Measurements from ENCODE around the gene UPP2. TPM values are rescaled to one million over a fixed set of nuclear protein-coding genes. Genes with fewer than 3 reads are reported as not detected.
A peak's percentile ranks its signal among the peaks of the same experiment; 100 is the strongest.

UPP2 gene
- total and polyA plus RNA-seq, 2 of the 8 experiments (the other 6 are each of a cell fraction or from before 2014, with no cell fraction given): not detected

GRCh38 chr2:158143703-158144360 is 42.2 kb downstream of the UPP2 start:
- Histone ChIP-seq H2BK20ac (ENCODE audit: low read length) (no peak overlapping the region), H3K27ac (ENCODE audit: low read depth, low read length) (no peak overlapping the region), H2BK15ac (ENCODE audit: low read length) (no peak overlapping the region), H2BK120ac (replicated peaks; ENCODE audit: low read depth, low read length) (no peak overlapping the region), H3K79me2 (ENCODE audit: control insufficient read depth in 1 of 2, insufficient read depth in 2 of 2, low read length in 2 of 2) (no peaks in the 10 kb centered on the region), H2AK5ac (ENCODE audit: low read depth, low read length) (no peak overlapping the region), H3K9me3 (ENCODE audit: insufficient read depth in 2 of 2, low read depth in 1 of 2, low read length in 1 of 2) (no peaks in the 10 kb centered on the region), H3K27me3 (replicated peaks in 1 of 4; ENCODE audit: control insufficient read depth in 3 of 4, extremely low read depth in 1 of 4, insufficient read depth in 3 of 4, low read length in 3 of 4) (no peaks in the 10 kb centered on the region), H3K9ac (replicated peaks in 1 of 4; ENCODE audit: extremely low read depth in 1 of 4, low read depth in 3 of 4, low read length in 3 of 4) (no peak overlapping the region), H3K79me1 (ENCODE audit: low read depth, low read length) (no peaks in the 10 kb centered on the region), H3K4me3 (ENCODE audit: extremely low read depth in 1 of 4, insufficient read depth in 2 of 4, low read depth in 3 of 4, low read length in 4 of 4) (no peak overlapping the region), H4K8ac (ENCODE audit: extremely low read depth, insufficient read depth, low read length) (no peak overlapping the region), H3K4me1 (replicated peaks in 1 of 4; ENCODE audit: control insufficient read depth in 3 of 4, insufficient read depth in 4 of 4, low read length in 3 of 4) (no peaks in the 10 kb centered on the region), H2AFZ (ENCODE audit: low read length) (0 out of 2 replicates have a peak overlapping the region, but pooled peaks have one; percentile 46), H3K23ac (ENCODE audit: insufficient read length) (no peak overlapping the region), H3K56ac (replicated peaks; ENCODE audit: insufficient read length, low read depth, low read length) (no peak overlapping the region), H3K23me2 (ENCODE audit: low read depth, low read length) (no peaks in the 10 kb centered on the region), H3K4me2 (ENCODE audit: insufficient read depth in 1 of 2, low read depth in 2 of 2, low read length in 2 of 2) (no peak overlapping the region), H4K20me1 (replicated peaks in 1 of 2; ENCODE audit: control insufficient read depth in 1 of 2, insufficient read depth in 2 of 2, low read length in 2 of 2) (no peaks in the 10 kb centered on the region), H3K4ac (replicated peaks; ENCODE audit: insufficient read length, low read depth, low read length) (no peak overlapping the region), H3K14ac (ENCODE audit: insufficient read length) (no peak overlapping the region), H4K5ac (ENCODE audit: insufficient read length, low read depth, low read length) (no peak overlapping the region), H3K36me3 (ENCODE audit: control insufficient read depth in 2 of 4, insufficient read depth in 4 of 4, low read length in 3 of 4) (no peaks in the 10 kb centered on the region; a peak in 1 of 8 replicates), H2BK5ac (ENCODE audit: low read depth, low read length) (no peak overlapping the region), H3K18ac (ENCODE audit: extremely low read depth, low read length) (no peak overlapping the region), H4K91ac (replicated peaks; ENCODE audit: insufficient read length, low read length) (no peak overlapping the region), H2BK12ac (ENCODE audit: low read depth, low read length) (no peak overlapping the region)
- no peak for DNase-seq (ENCODE audit: low read depth in 1 of 2, low spot score in 2 of 2)
- TF ChIP-seq FOSL1 (IDR thresholded peaks at IDR 0.05; ENCODE audit: insufficient read depth, low read depth, low read length) (no peak), KDM5A (IDR thresholded peaks at IDR 0.05; ENCODE audit: low read length) (no peak), CBX5 (IDR thresholded peaks at IDR 0.05; ENCODE audit: low read depth, low read length) (no peak), NRF1 (IDR thresholded peaks at IDR 0.05; ENCODE audit: low read depth, low read length) (no peak)
- 80% methylated on average over 3 of the region's 3 CpGs; no CpG with 5 or more reads in 1 of the 2 experiments for WGBS, 2 experiments (ENCODE audit: extremely low coverage in 1 of 2, insufficient coverage in 1 of 2, insufficient read length in 1 of 2, insufficient replicate concordance in 2 of 2, low coverage in 1 of 2, low lambda C conversion rate in 2 of 2, missing lambda C conversion rate in 1 of 2)
- FAIRE-seq: no peak
- CTCF ChIA-PET (ENCODE audit: partially characterized antibody): interaction anchor here (0.7 to 1.9 kb wide), 4 partner anchors 12 to 108 kb away, joined by 3 to 5 read pairs (median 4); no protein-coding TSS in a partner anchor
- POLR2A ChIA-PET (ENCODE audit: partially characterized antibody): no interaction called here
